ENCODE data around the gene ERN2. TPM values are rescaled to one million over a fixed set of nuclear protein-coding genes. Genes with fewer than 3 reads are reported as not detected.
A peak's percentile ranks its signal among the peaks of the same experiment; 100 is the strongest.

The ERN2 gene
- total RNA-seq, 1 donor from 2014 or later = not detected

GRCh38 chr16:23640615-23640930 is 72.4 kb downstream of the ERN2 start:
- H3K27me3 Mint-ChIP-seq (ENCODE audit: low read depth) = no peaks in the 10 kb centered on the region
- H3K27ac Mint-ChIP-seq = peak overlapping the region; percentile 94
- H3K9me3 Mint-ChIP-seq = no peaks in the 10 kb centered on the region
- intact Hi-C loops (cut with micrococcal nuclease) = loop anchor here (5.0 to 10.0 kb wide), 2 partner anchors 37 to 136 kb away; partner anchors contain the start of gene PLK1
- peaks cover 50% of the 10 kb centered on the region for H3K36me3 Mint-ChIP-seq (ENCODE audit: low read depth)
- peak overlapping the region; percentile 97 for H3K4me3 Mint-ChIP-seq (ENCODE audit: low read depth)
- no peak for DNase-seq (ENCODE audit: low spot score)
- peaks cover 17% of the 10 kb centered on the region for H3K4me1 Mint-ChIP-seq (ENCODE audit: low read depth)

Other genes with a start within 250 kb of the ERN2 start
- 108 and 110 TPM in 2 replicates for gene GGA2, start 202.7 kb downstream of the ERN2 start, total RNA-seq
- 25.3 and 26.6 TPM in 2 replicates for gene EARS2, start 155.9 kb downstream of the ERN2 start, total RNA-seq
- 57.7 and 62.5 TPM in 2 replicates for gene UBFD1, start 155.5 kb downstream of the ERN2 start, total RNA-seq
- gene NDUFAB1, start 116.9 kb downstream of the ERN2 start, total RNA-seq = 132 and 142 TPM in 2 replicates
- 25.6 and 30.8 TPM in 2 replicates for gene PALB2, start 71.9 kb downstream of the ERN2 start, total RNA-seq
- 86.5 and 88.4 TPM in 2 replicates for gene DCTN5, start 71.8 kb downstream of the ERN2 start, total RNA-seq
- 71.6 and 75.3 TPM in 2 replicates for gene PLK1, start 34.3 kb downstream of the ERN2 start, total RNA-seq
- not detected in 2 replicates for gene CHP2, start 41.8 kb upstream of the ERN2 start, total RNA-seq
- gene PRKCB, start 122.8 kb upstream of the ERN2 start, total RNA-seq = 69.0 and 69.5 TPM in 2 replicates